NCI-H345 treated with DMSO at 0.1 percent for 48 hours (cell line): ENCODE data around the gene PSAPL1.

Experiments
- DNase-seq: peaks from one replicate; lab custom pipeline; 2025; ENCODE audit not compliant: unreplicated experiment; lab: John Stamatoyannopoulos, UW

PSAPL1 gene

GRCh38 chr4:7431696-7432530, 2.8 kb downstream of the PSAPL1 start:
- no peak for DNase-seq

- DNase-seq: no peak
Measured at GRCh38 chr4:7430965-7431695, 3.6 kb downstream of the PSAPL1 start.

- no peak for DNase-seq
Measured at GRCh38 chr4:7430368-7430964, 4.3 kb downstream of the PSAPL1 start.

GRCh38 chr4:7429601-7430078, 5.1 kb downstream of the PSAPL1 start:
- DNase-seq: no peak

- no peak for DNase-seq
Measured at GRCh38 chr4:7429069-7429416, 5.7 kb downstream of the PSAPL1 start.

- no peak for DNase-seq
Measured at GRCh38 chr4:7428261-7429068, 6.3 kb downstream of the PSAPL1 start.

- no peak for DNase-seq
Measured at GRCh38 chr4:7427831-7428260, 6.9 kb downstream of the PSAPL1 start.

- DNase-seq: no peak
Measured at GRCh38 chr4:7427361-7427760, 7.4 kb downstream of the PSAPL1 start.

- DNase-seq: no peak
Measured at GRCh38 chr4:7426525-7427171, 8.1 kb downstream of the PSAPL1 start.

GRCh38 chr4:7425591-7426468, 8.9 kb downstream of the PSAPL1 start:
- DNase-seq: no peak

GRCh38 chr4:7425124-7425523, 9.6 kb downstream of the PSAPL1 start:
- DNase-seq: no peak

GRCh38 chr4:7424553-7425111, 10.1 kb downstream of the PSAPL1 start:
- no peak for DNase-seq

GRCh38 chr4:7423801-7424552, 10.8 kb downstream of the PSAPL1 start:
- DNase-seq: no peak

- DNase-seq: no peak
Measured at GRCh38 chr4:7423391-7423790, 11.3 kb downstream of the PSAPL1 start.

- no peak for DNase-seq
Measured at GRCh38 chr4:7422898-7423180, 11.9 kb downstream of the PSAPL1 start.

GRCh38 chr4:7422151-7422897, 12.4 kb downstream of the PSAPL1 start:
- no peak for DNase-seq

GRCh38 chr4:7421356-7422150, 13.2 kb downstream of the PSAPL1 start:
- DNase-seq: no peak
